NCI-H1694 treated with DMSO at 0.1 percent for 48 hours (cell line): ENCODE measurements around the gene WNT1.

Experiments used
- DNase-seq: peaks from one replicate; lab custom pipeline; 2025; lab: John Stamatoyannopoulos, UW

Gene WNT1

GRCh38 chr12:48961801-48962200, 16.3 kb upstream of the WNT1 start:
- DNase-seq, result no peak

DNA sequence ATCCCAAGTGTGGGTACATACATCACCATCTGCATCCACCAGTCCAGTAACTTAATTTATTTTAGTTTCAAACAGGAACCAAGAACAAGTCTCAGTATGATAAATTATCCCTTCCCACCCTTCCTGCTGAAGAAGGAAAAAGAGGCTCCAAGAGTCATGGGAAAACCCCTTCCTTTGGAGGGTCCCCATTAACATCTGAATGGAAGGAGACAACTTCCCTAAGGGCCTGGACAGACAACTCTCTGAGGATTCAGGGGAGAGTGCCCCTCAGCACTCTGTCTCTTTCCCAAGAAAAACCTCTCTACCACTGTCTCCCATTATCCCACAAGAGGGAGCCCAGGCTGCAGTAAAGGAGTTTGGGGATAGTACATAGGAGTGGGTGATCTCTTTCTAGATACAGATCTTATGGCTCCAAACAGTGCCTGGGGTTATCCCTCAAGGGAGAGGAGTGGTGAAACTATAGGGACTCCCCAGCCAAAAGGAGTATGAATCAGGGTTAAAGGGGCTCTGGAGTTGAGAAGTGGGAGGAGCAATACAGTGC, 12.8 kb upstream of the WNT1 start:
- no peak for DNase-seq

DNA sequence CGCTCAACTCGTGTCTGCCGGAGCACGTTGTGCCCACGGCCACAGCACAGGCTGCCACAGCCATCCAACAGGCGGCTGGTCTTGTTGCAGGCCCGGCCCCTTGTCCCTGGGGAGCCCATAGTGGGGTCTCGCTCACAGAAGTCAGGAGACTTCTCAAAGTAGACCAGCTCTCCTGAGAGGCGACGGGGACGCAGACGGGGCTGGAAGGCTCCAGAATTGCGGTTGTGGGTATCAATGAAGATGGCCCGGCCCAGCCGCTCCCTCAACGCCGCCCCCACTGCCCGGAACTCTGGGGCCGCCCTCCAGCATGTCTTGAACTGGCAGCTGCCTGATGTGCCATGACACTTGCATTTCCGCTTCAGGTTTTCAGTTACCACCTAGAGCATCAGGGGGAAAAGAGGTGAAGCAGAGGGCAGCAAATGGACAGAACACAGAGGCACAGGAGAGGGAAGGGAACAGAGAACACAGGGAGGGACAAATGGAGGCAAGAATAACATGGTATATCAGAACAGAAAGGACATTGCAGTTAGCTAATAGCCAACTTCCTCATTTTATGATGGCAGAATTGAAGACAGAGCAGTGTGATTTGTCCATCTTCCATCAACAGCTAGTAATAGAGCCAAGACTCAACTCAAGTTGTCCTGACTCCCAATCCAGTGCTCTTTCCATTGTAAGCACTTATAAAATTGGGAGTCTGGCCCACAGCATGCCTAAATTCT, 11.8 kb upstream of the WNT1 start:
- no peak for DNase-seq

- DNase-seq, result no peak
Measured at GRCh38 chr12:48967991-48968390, 10.1 kb upstream of the WNT1 start.

DNA sequence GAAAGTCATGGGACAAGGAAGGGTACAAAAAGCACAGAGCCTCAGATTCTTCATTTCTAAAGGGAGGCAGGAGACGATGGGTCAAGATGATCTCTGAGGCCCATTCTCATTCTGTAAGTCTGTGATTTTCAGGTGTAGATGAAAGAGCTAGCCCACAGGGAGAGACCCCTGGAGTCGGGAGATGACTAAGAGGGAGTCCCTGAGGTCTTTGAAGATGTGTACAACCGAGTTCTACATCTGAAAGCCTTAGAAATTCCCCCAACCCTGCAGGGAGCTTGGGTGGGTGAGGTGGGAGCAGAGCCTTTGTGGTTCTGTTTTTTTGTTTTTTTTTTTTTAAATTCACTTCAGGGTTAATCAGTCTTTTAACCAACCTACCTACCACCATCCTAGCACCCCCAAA, 9.7 kb upstream of the WNT1 start:
- no peak for DNase-seq

- no peak for DNase-seq
Measured at GRCh38 chr12:48969160-48969771, 8.9 kb upstream of the WNT1 start.

- no peak for DNase-seq
Measured at GRCh38 chr12:48969833-48970701, 8.1 kb upstream of the WNT1 start.

- DNase-seq, result no peak
Measured at GRCh38 chr12:48970702-48971334, 7.3 kb upstream of the WNT1 start.

GRCh38 chr12:48972213-48972951, 5.7 kb upstream of the WNT1 start:
- DNase-seq, result no peak

- DNase-seq, result no peak
Measured at GRCh38 chr12:48972952-48973483, 5.1 kb upstream of the WNT1 start.

- DNase-seq, result no peak
Measured at GRCh38 chr12:48973531-48973930, 4.6 kb upstream of the WNT1 start.

DNA sequence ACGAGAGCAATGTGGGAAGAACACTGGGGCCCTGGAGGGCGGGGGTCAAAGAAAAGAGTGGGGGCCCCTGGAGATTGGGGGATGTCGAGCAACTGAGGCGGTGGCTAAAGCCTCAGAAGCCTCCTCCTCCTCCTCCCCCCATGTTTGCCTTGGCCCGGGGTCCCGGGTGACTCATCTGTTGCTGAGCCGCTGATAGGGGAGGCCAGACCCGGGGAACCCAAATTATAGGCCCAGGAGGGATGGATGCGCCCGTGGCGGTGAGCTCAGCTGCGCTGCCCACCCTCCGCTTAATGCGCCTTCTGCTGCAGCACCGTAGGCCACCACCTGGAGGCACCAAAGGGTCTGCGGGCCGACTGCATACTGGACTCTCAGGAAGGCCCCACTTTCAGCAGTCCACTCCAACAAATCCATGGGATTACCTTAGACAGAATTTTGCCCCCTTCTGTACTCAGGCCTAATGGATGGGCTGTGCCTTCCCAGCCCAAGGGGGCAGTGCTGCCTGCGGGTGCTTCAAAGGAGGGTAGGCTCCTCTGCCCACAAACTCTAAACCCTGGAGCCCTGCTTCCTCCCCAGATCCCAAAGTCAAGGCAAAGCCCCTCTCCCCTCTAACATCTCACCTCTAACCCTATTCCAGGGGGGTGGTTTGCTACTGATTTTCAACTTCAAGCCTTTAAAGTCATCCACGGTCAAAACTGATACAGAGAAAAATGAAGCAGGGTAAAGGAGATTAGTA, 4.0 kb upstream of the WNT1 start:
- no peak for DNase-seq

- DNase-seq, result no peak
Measured at GRCh38 chr12:48977290-48978281, 536 bp upstream of the WNT1 start.

- DNase-seq, result no peak
Measured at GRCh38 chr12:48978741-48979601, 849 bp downstream of the WNT1 start.

- DNase-seq, result no peak
Measured at GRCh38 chr12:48979602-48980388, 1.7 kb downstream of the WNT1 start.

- no peak for DNase-seq
Measured at GRCh38 chr12:48980389-48980952, 2.3 kb downstream of the WNT1 start.
